T-cell (primary cell): ENCODE data around the gene ZNF608. TPM values are rescaled to one million over a fixed set of nuclear protein-coding genes. Genes with fewer than 3 reads are reported as not detected.

Experiments used
- ATAC-seq, 4 experiments: fragments of 200-7000 bp in 3 of 4; fragments of 150-1000 bp in 1 of 4; cut with Tn5 transposase; replicated peaks in 1 of 4; 1 replicate in 3 of 4; 2 replicates in 1 of 4; pipeline ENCODE4 v1.10.0; 2021; ENCODE audit warnings: moderate library complexity in 3 of 4, mild to moderate bottlenecking in 2 of 4, moderate number of reproducible peaks in 1 of 4
- CTCF ChIA-PET, 2 donors: fragments of 300-600 bp; sonication (Branson Sonifier 250); formaldehyde crosslinking; loops; one replicate each; lab custom pipeline; 2022; ENCODE audit warnings: antibody characterized with exemption in 2 of 2; lab: Charles Lee
- POLR2A ChIA-PET, 2 donors: fragments of 300-600 bp; sonication (Branson Sonifier 250); formaldehyde crosslinking; loops; one replicate each; lab custom pipeline; 2022; ENCODE audit warnings: antibody characterized with exemption in 2 of 2; lab: Charles Lee
- DNase-seq, 35 experiments: peaks; one replicate each; pipeline versions ENCODE4 v3.0.0 to v3.0.0-alpha.2; 2013 to 2023
- H3K27ac ChIP-seq: one replicate; pipeline ENCODE4 v1.5.1; 2013; ENCODE audit warnings: low read length
- H3K27me3 ChIP-seq, 2 experiments: replicated peaks in 1 of 2; 1 replicate in 1 of 2; 2 replicates in 1 of 2; pipeline versions ENCODE4 v1.6.1 to v1.7.0; 2013; ENCODE audit warnings: low read length in 1 of 2, mixed read lengths in 1 of 2; ENCODE audit not compliant: control insufficient read depth in 2 of 2, insufficient read depth in 2 of 2; ENCODE audit errors: extremely low read depth in 1 of 2
- H3K36me3 ChIP-seq, 2 donors: 1 replicate in 1 of 2; 2 replicates in 1 of 2; pipeline versions ENCODE4 v1.6.1 to v1.7.0; 2013; ENCODE audit warnings: low read length in 1 of 2; ENCODE audit not compliant: control insufficient read depth in 2 of 2, insufficient read depth in 1 of 2; ENCODE audit errors: extremely low read depth in 1 of 2
- H3K4me1 ChIP-seq, 2 experiments: 1 replicate in 1 of 2; 2 replicates in 1 of 2; pipeline versions ENCODE4 v1.6.1 to v1.7.0; 2013; ENCODE audit warnings: low read length in 2 of 2, mixed read lengths in 1 of 2; ENCODE audit not compliant: insufficient read depth in 2 of 2, control insufficient read depth in 1 of 2; ENCODE audit errors: extremely low read depth in 1 of 2
- H3K4me3 ChIP-seq, 2 donors: 1 replicate in 1 of 2; 2 replicates in 1 of 2; pipeline versions ENCODE4 v1.5.1 to v1.7.0; 2013; ENCODE audit warnings: mild to moderate bottlenecking in 2 of 2, low read length in 1 of 2, moderate library complexity in 1 of 2; ENCODE audit not compliant: control insufficient read depth in 1 of 2; ENCODE audit errors: extremely low read depth in 1 of 2
- H3K9me3 ChIP-seq: 2 replicates; pipeline ENCODE4 v1.7.0; 2013
- H3K27ac Mint-ChIP-seq, 2 donors: one replicate each; pipeline ENCODE4 v1.8.0; 2020 to 2021; ENCODE audit warnings: mild to moderate bottlenecking in 2 of 2, mixed read lengths in 2 of 2
- H3K27me3 Mint-ChIP-seq, 2 donors: one replicate each; pipeline ENCODE4 v1.8.0; 2021 to 2022; ENCODE audit warnings: mixed read lengths in 2 of 2
- H3K36me3 Mint-ChIP-seq: one replicate; pipeline ENCODE4 v1.8.0; 2021; ENCODE audit warnings: mixed read lengths
- H3K4me1 Mint-ChIP-seq, 3 donors: one replicate each; pipeline ENCODE4 v1.8.0; 2020 to 2022; ENCODE audit warnings: mixed read lengths in 3 of 3, mild to moderate bottlenecking in 1 of 3
- H3K4me3 Mint-ChIP-seq, 3 donors: one replicate each; pipeline ENCODE4 v1.8.0; 2020 to 2022; ENCODE audit warnings: mild to moderate bottlenecking in 3 of 3, mixed read lengths in 3 of 3, moderate library complexity in 3 of 3
- H3K9me3 Mint-ChIP-seq, 3 donors: one replicate each; pipeline ENCODE4 v1.8.0; 2020 to 2022; ENCODE audit warnings: mixed read lengths in 3 of 3
- WGBS: methylation state at CpG from one replicate; pipeline ENCODE4 v1.1.5; 2013; ENCODE audit warnings: missing lambda C conversion rate; ENCODE audit not compliant: insufficient coverage; 5-methylcytosine and 5-hydroxymethylcytosine counted together
- total RNA-seq, 35 experiments: library from RNA in 6 of 35; stranded (reverse) in 6 of 35; fragments of 120-200 nt in 1 of 35; gene quantifications; one replicate each; pipeline versions ENCODE4 v1.2.1 to v1.2.4 and lab custom pipeline; 2013 to 2026

ZNF608 gene
- total RNA-seq, 5 donors from 2014 or later (not counting 1 experiment from before 2014, with no cell fraction given), result 0.26 to 1.3 (median 0.49) TPM

DNA sequence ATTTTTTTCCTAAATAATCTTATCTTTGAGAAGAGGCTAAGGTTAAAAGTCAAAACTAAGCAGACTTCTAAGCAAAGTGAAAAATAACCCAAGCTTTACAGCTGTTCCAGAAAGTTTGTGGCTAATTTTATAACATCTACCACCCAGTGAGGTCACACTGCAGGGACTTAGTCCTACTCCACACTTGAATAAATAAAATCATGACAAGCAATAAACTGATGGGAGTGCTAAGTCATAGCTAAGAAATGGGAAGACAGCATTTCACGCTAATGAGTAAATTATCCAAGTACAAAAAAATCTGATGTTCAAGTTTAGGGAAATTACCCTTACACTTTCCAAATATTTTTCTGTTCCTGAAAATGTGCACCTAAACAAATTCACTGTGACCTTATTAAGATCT lies 47.7 kb downstream of the ZNF608 start:
- Mint-ChIP-seq H3K27me3 (peaks cover 0 to 6% of the 10 kb centered on the region in 2 donors), H3K27ac (no peak overlapping the region), H3K4me1 (no peaks in the 10 kb centered on the region), H3K9me3 (peaks cover 0 to 9% (median 0%) of the 10 kb centered on the region in 3 donors), H3K36me3 (no peaks in the 10 kb centered on the region), H3K4me3 (no peak overlapping the region)
- H3K4me3 ChIP-seq, result no peak overlapping the region
- H3K4me1 ChIP-seq, result no peaks in the 10 kb centered on the region
- ChIA-PET POLR2A (no interaction called here), CTCF (no interaction called here)
- ATAC-seq (no peak), DNase-seq (no peak)
- H3K36me3 ChIP-seq, result no peaks in the 10 kb centered on the region
- H3K27ac ChIP-seq, result no peak overlapping the region
- no CpG with 5 or more reads among the region's 1 CpG for WGBS
- no peaks in the 10 kb centered on the region for H3K9me3 ChIP-seq
- no peaks in the 10 kb centered on the region for H3K27me3 ChIP-seq

DNA sequence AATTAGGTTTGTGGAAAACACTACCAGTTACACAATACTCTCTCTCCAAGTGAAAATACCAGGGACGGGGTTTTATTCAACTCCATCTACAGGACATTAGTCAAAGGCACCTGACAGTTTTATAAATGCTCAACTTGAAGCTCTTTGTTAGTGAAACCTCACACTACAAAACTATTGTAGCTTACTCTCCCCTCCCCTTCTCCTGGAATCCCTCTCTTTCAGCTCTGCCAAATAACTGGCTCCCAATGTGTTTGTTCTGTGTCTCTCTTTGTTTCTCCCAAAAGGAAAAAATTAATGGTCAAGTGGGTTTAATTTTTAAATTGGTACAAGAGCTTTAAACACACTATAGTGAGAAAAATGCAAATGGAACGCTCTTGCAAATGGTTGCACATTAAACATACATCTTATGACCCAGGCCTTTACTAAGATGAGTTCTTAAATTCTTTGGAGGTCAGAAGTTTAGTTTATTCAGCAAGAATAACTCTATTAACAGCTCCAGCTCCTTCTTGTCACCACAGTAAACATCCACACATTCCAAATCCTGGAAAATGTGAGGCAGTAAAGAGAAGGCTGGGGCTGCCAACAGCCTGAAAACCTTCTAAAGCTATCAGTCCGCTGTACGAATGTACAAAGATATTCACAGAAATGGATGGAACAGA lies 48.4 kb downstream of the ZNF608 start:
- Histone ChIP-seq H3K27me3 (no peaks in the 10 kb centered on the region), H3K4me3 (no peak overlapping the region), H3K9me3 (no peaks in the 10 kb centered on the region), H3K27ac (no peak overlapping the region), H3K36me3 (no peaks in the 10 kb centered on the region), H3K4me1 (no peaks in the 10 kb centered on the region)
- H3K4me1 Mint-ChIP-seq, result no peaks in the 10 kb centered on the region
- no peak overlapping the region for H3K4me3 Mint-ChIP-seq
- CTCF ChIA-PET, result no interaction called here
- no peak overlapping the region for H3K27ac Mint-ChIP-seq
- no peak for DNase-seq
- peaks cover 0 to 6% of the 10 kb centered on the region in 2 donors for H3K27me3 Mint-ChIP-seq
- WGBS, result 80% methylated on average over 1 of the region's 4 CpGs
- H3K36me3 Mint-ChIP-seq, result no peaks in the 10 kb centered on the region
- peaks cover 0 to 9% (median 0%) of the 10 kb centered on the region in 3 donors for H3K9me3 Mint-ChIP-seq
- ATAC-seq, result no peak
- POLR2A ChIA-PET, result no interaction called here

DNA sequence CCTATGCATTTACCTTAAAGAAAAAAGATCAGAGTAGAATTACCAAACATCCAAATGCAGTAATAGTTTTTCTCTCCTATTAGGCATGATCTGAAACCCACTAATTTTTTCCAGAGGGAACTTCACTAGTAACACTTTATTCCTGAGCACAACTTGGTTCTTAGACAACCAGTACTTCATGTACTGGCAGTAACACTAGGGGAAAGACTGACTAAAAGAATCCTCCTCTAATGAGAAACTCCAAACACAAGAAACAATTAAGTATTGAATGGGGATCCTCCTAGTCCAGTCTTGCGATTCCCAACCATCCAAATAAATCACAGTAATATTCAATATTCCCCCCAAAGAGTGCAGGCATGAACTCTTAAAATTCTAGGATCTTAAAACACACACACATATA lies 48.9 kb downstream of the ZNF608 start:
- CTCF ChIA-PET, result no interaction called here

DNA sequence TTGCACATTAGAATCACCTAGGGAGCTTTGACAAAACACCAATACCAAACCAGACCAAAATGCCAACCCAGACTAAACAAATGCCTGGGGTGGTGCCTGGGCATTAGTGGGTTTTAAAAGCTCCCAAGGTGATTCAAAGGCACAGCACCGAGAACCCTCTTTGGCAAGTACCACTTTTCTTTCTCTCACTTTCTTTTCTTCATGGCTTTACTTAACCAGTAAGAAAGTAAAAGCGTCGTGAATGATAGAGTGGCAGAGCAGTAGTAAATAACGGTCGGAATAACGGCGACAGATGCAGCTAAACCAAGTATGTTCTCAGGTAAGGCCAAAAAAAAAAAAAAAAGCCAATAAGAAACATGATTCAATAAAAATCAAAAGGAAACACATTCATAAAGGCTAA lies 49.5 kb downstream of the ZNF608 start:
- ChIA-PET POLR2A (no interaction called here), CTCF (no interaction called here)
- peaks cover 0 to 9% (median 0%) of the 10 kb centered on the region in 3 donors for H3K9me3 Mint-ChIP-seq
- DNase-seq (no peak), ATAC-seq (no peak)
- WGBS, result no CpG with 5 or more reads among the region's 7 CpGs
- no peaks in the 10 kb centered on the region for H3K36me3 Mint-ChIP-seq
- H3K4me3 Mint-ChIP-seq, result no peak overlapping the region
- no peak overlapping the region for H3K27ac Mint-ChIP-seq
- H3K4me1 Mint-ChIP-seq, result no peaks in the 10 kb centered on the region
- no peaks in the 10 kb centered on the region for H3K4me1 ChIP-seq
- H3K4me3 ChIP-seq, result no peak overlapping the region
- H3K27me3 Mint-ChIP-seq, result peaks cover 0 to 6% of the 10 kb centered on the region in 2 donors
- H3K27me3 ChIP-seq, result no peaks in the 10 kb centered on the region
- no peaks in the 10 kb centered on the region for H3K9me3 ChIP-seq
- no peaks in the 10 kb centered on the region for H3K36me3 ChIP-seq
- no peak overlapping the region for H3K27ac ChIP-seq

More for the DNA sequence above, 48.9 kb downstream of the ZNF608 start:
- Histone ChIP-seq H3K9me3 (no peaks in the 10 kb centered on the region), H3K4me3 (no peak overlapping the region), H3K27me3 (no peaks in the 10 kb centered on the region), H3K36me3 (no peaks in the 10 kb centered on the region), H3K27ac (no peak overlapping the region), H3K4me1 (no peaks in the 10 kb centered on the region)
- POLR2A ChIA-PET, result no interaction called here
- H3K4me3 Mint-ChIP-seq, result no peak overlapping the region
- no peaks in the 10 kb centered on the region for H3K36me3 Mint-ChIP-seq
- ATAC-seq (no peak), DNase-seq (no peak)
- H3K27me3 Mint-ChIP-seq, result peaks cover 0 to 6% of the 10 kb centered on the region in 2 donors
- 83% methylated on average over 1 of the region's 1 CpG for WGBS
- peaks cover 0 to 9% (median 0%) of the 10 kb centered on the region in 3 donors for H3K9me3 Mint-ChIP-seq
- H3K4me1 Mint-ChIP-seq, result no peaks in the 10 kb centered on the region
- no peak overlapping the region for H3K27ac Mint-ChIP-seq
